A673 (cell line): Measurements from ENCODE around the gene SIGLEC9. TPM values are rescaled to one million over a fixed set of nuclear protein-coding genes. Genes with fewer than 3 reads are reported as not detected.

Experiments
- BruUV-seq: library from RNA; stranded (reverse); fragments of 400-500 nt; replicated peaks from 2 replicates; lab custom pipeline; 2021; lab: Mats Ljungman, UMichigan
- CTCF ChIA-PET: fragments of 300-600 bp; sonication (Branson Sonifier 250); formaldehyde crosslinking; loops from one replicate; lab custom pipeline; 2022; ENCODE audit warnings: antibody characterized with exemption; lab: Charles Lee
- POLR2A ChIA-PET: fragments of 300-600 bp; sonication (Branson Sonifier 250); formaldehyde crosslinking; loops from one replicate; lab custom pipeline; 2022; ENCODE audit warnings: antibody characterized with exemption; ENCODE audit not compliant: low non-redundant PET; lab: Charles Lee
- DNase-seq: peaks from one replicate; pipeline ENCODE4 v3.0.0-alpha.2; 2015; ENCODE audit warnings: low spot score
- H3K27ac ChIP-seq: fragments of 200-600 bp; sonication (generic); 2 replicates; pipeline ENCODE4 v1.5.1; 2016; ENCODE audit warnings: mixed run types, low read depth, mild to moderate bottlenecking, mixed read lengths, antibody characterized with exemption, low read length; ENCODE audit not compliant: poor library complexity, severe bottlenecking
- H3K27me3 ChIP-seq: fragments of 200-600 bp; sonication (generic); replicated peaks from 2 replicates; pipeline ENCODE4 v1.6.1; 2017; ENCODE audit warnings: mixed run types, low read depth, mild to moderate bottlenecking, mixed read lengths, antibody characterized with exemption, low read length; ENCODE audit not compliant: insufficient read depth, poor library complexity
- H3K36me3 ChIP-seq: fragments of 200-600 bp; sonication (generic); 2 replicates; pipeline ENCODE4 v1.6.1; 2016; ENCODE audit warnings: mixed run types, mild to moderate bottlenecking, mixed read lengths, antibody characterized with exemption, low read length; ENCODE audit not compliant: insufficient read depth, poor library complexity, severe bottlenecking
- H3K4me1 ChIP-seq: fragments of 200-600 bp; sonication (generic); 2 replicates; pipeline ENCODE4 v1.6.1; 2017; ENCODE audit warnings: mixed run types, mild to moderate bottlenecking, mixed read lengths, antibody characterized with exemption, low read length; ENCODE audit not compliant: insufficient read depth, poor library complexity, severe bottlenecking
- H3K4me3 ChIP-seq: fragments of 200-600 bp; sonication (generic); 2 replicates; pipeline ENCODE4 v1.5.1; 2016; ENCODE audit warnings: low read depth, mixed run types, mild to moderate bottlenecking, mixed read lengths, low read length; ENCODE audit not compliant: poor library complexity, severe bottlenecking
- H3K9me3 ChIP-seq: fragments of 200-600 bp; sonication (generic); 2 replicates; pipeline ENCODE4 v1.6.1; 2016; ENCODE audit warnings: mixed run types, low read depth, mild to moderate bottlenecking, mixed read lengths, antibody characterized with exemption, low read length; ENCODE audit not compliant: poor library complexity, severe bottlenecking
- EZH2 ChIP-seq: fragments of 200-600 bp; sonication (generic); IDR thresholded peaks from 2 replicates; pipeline ENCODE4 v1.6.1; 2017; ENCODE audit warnings: borderline replicate concordance, low read depth, mild to moderate bottlenecking, mixed read lengths, antibody characterized with exemption, low read length; ENCODE audit not compliant: poor library complexity, severe bottlenecking
- intact Hi-C: fragments of 100-400 bp; cut with micrococcal nuclease; formaldehyde crosslinking; loops from one replicate; pipeline ENCODE4 v1.10.0; 2022; ENCODE audit not compliant: unreplicated experiment
- total RNA-seq: library from RNA; stranded (reverse); gene quantifications from 2 replicates; pipeline ENCODE4 v1.2.3, GENCODE V29; 2021
- TF ChIP-seq, protein P1 (sequence below): fragments of 300-800, 200-600 bp; sonication (generic); conservative IDR thresholded peaks from 2 replicates; pipeline ENCODE4 v1.5.1; 2017; ENCODE audit warnings: low read depth, mild to moderate bottlenecking, antibody characterized with exemption, low read length, moderate library complexity, mixed read lengths

Gene SIGLEC9
- total RNA-seq, 1 experiment from 2014 or later = not detected

DNA sequence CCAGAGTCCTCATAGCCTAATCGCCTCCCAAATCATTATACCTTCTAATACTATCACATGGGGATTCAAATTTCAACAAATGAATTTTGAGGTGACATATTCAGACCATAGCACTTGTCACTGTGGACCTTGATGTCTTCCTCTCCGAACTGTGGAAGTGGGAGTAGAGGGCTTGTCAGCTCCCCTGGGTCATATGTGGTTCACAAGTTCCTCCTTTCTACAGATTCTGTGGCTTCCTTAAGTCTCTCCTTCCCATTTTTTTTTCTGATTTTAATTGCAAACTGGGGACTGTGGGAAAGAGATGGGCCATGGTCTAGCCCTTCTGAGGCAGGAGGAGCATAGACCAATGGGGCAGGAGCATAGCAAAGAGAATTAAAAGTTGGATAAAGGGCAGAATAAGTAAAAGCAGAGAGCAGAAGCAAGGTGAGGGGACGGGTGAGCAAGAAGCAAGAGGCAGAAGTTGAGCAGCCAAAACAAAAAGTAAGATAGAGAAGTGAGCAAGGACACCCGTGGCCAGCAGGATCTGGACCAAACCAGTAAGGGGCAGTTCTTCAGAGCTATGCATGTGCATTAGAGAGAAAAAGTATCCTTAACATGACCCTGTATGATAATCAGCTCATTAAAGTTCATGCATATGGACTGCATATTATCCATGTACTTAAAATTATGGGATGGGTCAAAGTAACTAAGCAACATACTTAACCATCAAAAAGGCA, 14.8 kb downstream of the SIGLEC9 start:
- POLR2A ChIA-PET = no interaction called here
- H3K27ac ChIP-seq = no peak overlapping the region
- H3K4me1 ChIP-seq = no peaks in the 10 kb centered on the region
- H3K9me3 ChIP-seq = peaks cover 6% of the 10 kb centered on the region
- H3K4me3 ChIP-seq = no peak overlapping the region
- no TSS peak for BruUV-seq
- no peaks in the 10 kb centered on the region for H3K36me3 ChIP-seq
- CTCF ChIA-PET = interaction anchor here (0.7 kb wide), 1 partner anchor 29 kb away, joined by 3 read pairs; no protein-coding TSS in a partner anchor
- intact Hi-C loops = no loop called here
- peaks cover 40% of the 10 kb centered on the region for H3K27me3 ChIP-seq
- no peak for TF ChIP-seq EZH2
- TF ChIP-seq, protein P1, sequence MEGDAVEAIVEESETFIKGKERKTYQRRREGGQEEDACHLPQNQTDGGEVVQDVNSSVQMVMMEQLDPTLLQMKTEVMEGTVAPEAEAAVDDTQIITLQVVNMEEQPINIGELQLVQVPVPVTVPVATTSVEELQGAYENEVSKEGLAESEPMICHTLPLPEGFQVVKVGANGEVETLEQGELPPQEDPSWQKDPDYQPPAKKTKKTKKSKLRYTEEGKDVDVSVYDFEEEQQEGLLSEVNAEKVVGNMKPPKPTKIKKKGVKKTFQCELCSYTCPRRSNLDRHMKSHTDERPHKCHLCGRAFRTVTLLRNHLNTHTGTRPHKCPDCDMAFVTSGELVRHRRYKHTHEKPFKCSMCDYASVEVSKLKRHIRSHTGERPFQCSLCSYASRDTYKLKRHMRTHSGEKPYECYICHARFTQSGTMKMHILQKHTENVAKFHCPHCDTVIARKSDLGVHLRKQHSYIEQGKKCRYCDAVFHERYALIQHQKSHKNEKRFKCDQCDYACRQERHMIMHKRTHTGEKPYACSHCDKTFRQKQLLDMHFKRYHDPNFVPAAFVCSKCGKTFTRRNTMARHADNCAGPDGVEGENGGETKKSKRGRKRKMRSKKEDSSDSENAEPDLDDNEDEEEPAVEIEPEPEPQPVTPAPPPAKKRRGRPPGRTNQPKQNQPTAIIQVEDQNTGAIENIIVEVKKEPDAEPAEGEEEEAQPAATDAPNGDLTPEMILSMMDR = no peak
- no peak for DNase-seq

DNA sequence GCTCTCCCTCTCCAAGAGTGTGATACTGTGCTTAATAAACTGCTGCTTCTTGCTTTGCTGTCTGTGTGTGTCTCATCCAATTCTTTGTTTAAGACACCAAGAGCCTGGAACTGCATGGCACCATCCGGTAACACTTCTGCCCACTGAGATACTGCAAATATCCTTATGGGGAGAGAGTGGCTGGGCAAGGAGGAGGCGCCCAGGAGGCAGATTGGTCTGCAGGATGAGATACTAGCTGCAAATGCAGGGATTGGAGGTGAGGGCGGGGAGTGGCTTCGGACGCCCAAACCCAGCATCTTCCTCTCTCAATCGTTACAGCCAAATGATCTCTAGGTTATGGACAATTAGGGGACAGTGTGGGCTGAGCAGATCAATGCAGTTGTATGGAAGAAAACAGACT, 15.7 kb downstream of the SIGLEC9 start:
- no peak for DNase-seq
- Histone ChIP-seq H3K27ac (no peak overlapping the region), H3K27me3 (peaks cover 40% of the 10 kb centered on the region), H3K4me1 (no peaks in the 10 kb centered on the region), H3K4me3 (no peak overlapping the region), H3K36me3 (no peaks in the 10 kb centered on the region), H3K9me3 (no peaks in the 10 kb centered on the region)
- POLR2A ChIA-PET = no interaction called here
- TF ChIP-seq EZH2 = no peak
- TF ChIP-seq, protein P1 = no peak
- BruUV-seq = no TSS peak
- intact Hi-C loops = no loop called here
- CTCF ChIA-PET = no interaction called here

DNA sequence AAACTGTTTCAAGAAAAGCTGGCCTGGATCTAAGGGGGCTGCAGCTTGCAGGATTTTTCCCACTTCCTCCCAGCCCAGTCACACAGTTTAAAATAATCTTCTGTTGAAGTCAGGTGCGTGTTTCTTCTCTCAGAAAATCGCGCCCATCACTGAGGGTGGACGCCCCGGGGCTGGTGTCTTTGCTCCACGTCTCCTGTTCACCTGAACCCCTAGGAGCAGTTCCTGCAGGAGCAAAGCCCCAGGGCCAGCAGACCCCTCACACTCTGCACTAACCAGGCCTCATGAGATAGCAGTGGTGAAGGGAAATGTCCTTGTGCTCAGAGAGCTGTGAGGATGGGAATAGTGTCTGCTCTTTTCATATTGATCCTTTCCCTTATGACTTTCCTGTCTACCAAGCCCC, 16.5 kb downstream of the SIGLEC9 start:
- H3K36me3 ChIP-seq = no peaks in the 10 kb centered on the region
- ChIA-PET CTCF (no interaction called here), POLR2A (no interaction called here)
- TF ChIP-seq, protein P1 = no peak
- TF ChIP-seq EZH2 = no peak
- H3K27me3 ChIP-seq = peaks cover 35% of the 10 kb centered on the region
- H3K4me3 ChIP-seq = no peak overlapping the region
- H3K27ac ChIP-seq = no peak overlapping the region
- H3K9me3 ChIP-seq = no peaks in the 10 kb centered on the region
- intact Hi-C loops = no loop called here
- DNase-seq = no peak
- H3K4me1 ChIP-seq = no peaks in the 10 kb centered on the region
- no TSS peak for BruUV-seq
